HG02970 (cell line): ENCODE results near the gene GRIN3B.

ENCODE experiments used
- ATAC-seq: cut with Tn5 transposase; IDR thresholded peaks from one replicate; pipeline ENCODE4 v1.9.1; 2021; ENCODE audit warnings: mild to moderate bottlenecking, moderate library complexity, moderate number of reproducible peaks; ENCODE audit not compliant: unreplicated experiment, low FRiP score

GRIN3B gene

DNA sequence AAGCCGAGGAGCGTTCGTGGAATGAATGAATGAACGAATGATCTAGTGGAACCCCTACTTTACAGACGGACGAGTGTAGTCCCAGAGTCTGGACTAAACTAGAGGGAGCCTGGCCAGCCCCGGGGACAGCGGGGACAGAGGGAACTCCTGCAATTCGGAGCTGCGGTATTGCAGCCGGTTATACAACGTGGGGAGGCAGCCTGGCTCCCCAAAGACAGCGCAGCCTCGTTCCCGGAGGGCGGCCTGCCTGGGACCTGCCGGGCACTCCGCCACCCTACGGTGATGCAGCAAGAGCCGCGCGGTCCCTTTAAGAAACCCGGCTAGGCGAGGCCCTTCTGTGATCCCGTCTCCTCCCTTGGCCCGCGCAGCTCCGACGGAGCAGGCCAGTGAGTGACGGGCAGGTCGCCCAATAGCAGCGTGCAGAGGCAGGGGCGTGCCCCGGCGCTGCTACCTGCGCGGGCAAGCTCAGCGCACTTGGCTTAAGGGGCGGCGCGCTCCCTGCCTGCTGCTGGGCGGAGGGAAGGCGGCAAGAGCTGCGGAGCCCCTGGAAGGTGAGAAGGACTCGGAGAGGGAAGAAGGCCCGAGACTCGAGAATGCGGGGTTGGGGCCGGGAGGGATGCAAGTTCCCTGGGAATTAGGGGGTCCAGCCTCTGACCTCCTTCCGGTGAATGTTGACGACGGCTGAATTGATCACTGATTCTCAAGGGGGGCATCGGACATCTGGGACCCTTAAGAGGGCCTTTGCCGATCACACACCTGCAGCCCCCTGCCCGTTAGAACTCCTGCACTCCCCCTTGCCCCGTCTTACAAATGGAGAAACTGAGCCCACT, 39.6 kb downstream of the GRIN3B start, which contains the start of gene ABCA7:
TSS of gene ABCA7 (plus strand) at position 462 of the 830 bp plus-strand sequence. CDS start 1,255 bp downstream, outside the sequence.
- ATAC-seq, result peak; percentile 75

DNA sequence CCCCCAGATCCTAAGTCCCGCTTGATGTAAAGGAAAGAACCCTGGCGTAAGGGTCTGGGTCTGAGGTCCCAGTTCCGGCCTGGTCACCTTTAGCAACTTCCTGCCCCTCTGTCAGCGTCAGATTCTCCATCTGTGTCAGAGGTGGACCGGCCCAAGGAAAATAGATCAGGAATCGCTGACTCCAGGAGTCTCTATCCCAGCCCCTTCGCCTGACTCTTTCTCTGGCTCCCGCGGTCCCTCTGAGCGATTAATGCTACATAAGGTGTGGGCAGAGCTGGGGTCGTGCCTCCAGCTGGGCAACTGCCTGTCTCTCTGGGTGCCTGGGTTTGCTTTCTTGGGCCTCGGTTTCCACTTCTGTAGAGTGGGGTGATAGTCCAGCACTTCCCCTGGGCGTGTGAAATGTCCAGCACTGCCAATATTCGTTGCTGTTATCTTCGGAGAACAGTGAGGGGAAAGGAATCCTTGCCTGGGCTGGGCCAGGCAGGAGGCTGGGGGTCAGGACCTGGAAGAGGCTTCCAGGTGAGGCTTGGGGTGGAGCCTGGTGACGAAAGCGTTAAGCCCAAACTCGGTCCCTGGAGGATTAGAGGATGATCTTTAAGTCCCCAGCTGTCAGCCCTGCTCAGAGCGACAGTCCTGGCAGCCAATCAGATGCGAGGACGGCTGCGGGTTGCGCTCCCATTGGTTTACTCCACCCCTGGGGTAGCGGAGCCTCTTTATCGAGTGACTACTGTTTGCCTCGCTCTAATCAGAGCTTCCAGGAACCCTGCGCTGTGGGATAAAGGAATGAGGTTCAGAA, 40.5 kb downstream of the GRIN3B start:
- ATAC-seq, result peak; percentile 36

DNA sequence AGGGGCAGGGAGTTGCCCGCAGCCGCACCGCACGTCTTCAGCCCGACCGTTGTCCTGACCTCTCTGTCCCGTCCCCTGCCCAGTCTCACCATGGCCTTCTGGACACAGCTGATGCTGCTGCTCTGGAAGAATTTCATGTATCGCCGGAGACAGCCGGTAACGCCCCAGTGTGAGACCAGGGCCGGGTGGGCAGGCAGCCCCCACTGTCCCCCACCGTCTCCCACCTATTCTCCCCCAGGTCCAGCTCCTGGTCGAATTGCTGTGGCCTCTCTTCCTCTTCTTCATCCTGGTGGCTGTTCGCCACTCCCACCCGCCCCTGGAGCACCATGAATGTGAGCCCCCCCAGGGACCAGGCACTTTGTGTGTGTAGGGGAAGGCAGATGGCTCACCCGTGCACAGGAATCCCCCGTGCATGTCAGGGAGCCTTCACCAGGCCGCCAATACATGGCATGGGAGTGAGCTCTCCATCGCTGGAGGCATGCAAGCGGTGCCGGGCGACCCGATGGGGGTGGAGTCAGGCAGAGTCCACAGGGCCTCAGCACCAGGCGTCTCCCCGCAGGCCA, 41.1 kb downstream of the GRIN3B start:
- no peak for ATAC-seq

DNA sequence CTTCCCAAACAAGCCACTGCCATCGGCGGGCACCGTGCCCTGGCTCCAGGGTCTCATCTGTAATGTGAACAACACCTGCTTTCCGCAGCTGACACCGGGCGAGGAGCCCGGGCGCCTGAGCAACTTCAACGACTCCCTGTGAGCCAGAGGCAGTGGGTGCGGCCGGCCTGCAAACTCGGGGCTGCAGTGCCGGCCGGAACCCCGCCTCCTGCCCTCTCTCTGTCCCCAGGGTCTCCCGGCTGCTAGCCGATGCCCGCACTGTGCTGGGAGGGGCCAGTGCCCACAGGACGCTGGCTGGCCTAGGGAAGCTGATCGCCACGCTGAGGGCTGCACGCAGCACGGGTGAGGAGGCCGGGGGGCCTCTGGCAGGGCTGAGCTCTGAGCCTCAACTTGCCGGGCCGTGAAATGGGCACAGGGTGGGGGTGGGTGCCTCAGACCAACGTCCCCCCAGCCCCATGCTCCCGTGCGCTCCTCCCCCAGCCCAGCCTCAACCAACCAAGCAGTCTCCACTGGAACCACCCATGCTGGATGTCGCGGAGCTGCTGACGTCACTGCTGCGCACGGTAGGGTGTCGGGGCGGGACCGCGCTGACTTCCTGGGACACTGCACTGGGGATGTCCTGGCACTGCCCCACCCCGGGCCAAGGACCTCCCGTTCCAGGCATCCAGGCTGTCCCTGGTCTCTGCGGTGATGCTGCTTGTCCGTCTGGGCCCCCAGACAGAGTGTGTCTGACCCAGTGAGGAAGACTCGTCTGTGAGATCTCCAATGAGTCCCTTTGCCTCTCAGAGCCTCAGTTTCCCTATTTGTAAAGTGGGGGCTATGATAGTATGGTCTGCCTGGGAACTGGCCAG, 41.8 kb downstream of the GRIN3B start:
- no peak for ATAC-seq

DNA sequence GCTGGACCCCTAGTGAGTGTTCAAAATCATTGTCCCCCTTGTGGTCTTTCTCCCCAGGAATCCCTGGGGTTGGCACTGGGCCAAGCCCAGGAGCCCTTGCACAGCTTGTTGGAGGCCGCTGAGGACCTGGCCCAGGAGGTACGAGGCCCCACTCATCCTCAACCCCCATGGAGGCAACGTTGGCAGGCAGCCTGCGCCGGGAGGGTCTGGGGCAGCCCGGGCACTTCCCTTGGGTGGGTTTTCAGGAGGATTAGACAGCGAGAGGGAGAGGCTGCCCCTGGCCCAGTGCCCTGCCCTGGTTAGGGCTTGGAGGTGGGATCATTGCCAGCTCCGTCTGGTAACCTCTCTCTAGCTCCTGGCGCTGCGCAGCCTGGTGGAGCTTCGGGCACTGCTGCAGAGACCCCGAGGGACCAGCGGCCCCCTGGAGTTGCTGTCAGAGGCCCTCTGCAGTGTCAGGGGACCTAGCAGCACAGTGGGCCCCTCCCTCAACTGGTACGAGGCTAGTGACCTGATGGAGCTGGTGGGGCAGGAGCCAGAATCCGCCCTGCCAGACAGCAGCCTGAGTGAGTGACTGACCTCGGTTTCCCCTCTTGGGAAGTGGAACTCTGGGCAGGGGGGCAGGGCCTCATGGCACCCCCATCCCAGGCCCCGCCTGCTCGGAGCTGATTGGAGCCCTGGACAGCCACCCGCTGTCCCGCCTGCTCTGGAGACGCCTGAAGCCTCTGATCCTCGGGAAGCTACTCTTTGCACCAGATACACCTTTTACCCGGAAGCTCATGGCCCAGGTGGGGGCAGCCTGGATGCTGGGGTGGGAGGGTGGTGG, 42.7 kb downstream of the GRIN3B start:
- ATAC-seq, result no peak

DNA sequence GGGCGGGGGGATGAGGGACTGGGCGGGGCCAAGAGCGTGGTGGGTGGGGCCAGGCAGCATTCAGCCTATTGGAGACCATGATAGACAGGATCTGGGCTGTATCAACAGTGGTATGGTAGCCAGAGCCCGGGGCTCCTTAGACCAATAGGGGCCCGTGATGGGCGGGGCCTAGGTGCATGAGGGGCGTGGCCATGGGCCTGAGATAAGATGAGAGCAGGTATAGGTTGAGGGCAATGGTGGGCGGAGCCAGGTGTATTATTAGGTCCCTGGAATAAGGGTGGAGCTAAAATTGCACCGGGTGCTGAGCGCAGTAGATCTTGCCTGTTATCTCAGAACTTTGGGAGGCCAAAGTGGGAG, 45.0 kb downstream of the GRIN3B start:
- no peak for ATAC-seq

DNA sequence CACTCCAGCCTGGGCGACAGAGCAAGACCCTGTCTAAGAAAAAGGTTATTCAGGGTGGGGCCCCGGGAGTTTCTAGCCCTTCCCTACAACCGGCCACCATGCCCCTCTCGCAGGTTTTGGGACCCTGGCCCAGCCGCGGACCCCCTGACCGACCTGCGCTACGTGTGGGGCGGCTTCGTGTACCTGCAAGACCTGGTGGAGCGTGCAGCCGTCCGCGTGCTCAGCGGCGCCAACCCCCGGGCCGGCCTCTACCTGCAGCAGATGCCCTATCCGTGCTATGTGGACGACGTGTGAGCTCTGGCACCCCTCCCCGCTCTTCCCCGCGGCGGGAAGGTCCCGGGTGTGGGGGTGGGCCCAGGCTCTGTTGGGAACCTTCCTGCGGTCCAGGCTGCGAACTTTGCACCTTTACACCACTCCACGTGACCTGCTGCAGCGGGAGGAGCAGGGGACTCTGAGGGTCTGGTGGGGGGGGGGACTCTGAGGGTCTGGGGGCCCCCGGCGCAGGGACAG, 46.0 kb downstream of the GRIN3B start:
- ATAC-seq, result no peak

DNA sequence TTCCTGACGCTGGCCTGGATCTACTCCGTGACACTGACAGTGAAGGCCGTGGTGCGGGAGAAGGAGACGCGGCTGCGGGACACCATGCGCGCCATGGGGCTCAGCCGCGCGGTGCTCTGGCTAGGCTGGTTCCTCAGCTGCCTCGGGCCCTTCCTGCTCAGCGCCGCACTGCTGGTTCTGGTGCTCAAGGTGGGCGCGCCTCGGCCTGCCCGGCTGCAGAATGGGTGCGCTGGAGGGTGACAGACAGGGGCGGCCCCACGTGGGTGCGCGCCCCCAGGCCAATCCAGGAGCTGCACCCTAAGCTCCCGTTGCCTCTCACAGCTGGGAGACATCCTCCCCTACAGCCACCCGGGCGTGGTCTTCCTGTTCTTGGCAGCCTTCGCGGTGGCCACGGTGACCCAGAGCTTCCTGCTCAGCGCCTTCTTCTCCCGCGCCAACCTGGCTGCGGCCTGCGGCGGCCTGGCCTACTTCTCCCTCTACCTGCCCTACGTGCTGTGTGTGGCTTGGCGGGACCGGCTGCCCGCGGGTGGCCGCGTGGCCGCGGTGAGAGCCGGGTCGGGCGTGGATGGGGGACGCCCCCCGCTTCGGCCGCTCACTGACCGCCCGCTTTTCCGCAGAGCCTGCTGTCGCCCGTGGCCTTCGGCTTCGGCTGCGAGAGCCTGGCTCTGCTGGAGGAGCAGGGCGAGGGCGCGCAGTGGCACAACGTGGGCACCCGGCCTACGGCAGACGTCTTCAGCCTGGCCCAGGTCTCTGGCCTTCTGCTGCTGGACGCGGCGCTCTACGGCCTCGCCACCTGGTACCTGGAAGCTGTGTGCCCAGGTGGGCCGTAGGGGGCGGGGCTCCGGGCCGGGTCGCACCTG, 46.8 kb downstream of the GRIN3B start:
- ATAC-seq, result no peak

DNA sequence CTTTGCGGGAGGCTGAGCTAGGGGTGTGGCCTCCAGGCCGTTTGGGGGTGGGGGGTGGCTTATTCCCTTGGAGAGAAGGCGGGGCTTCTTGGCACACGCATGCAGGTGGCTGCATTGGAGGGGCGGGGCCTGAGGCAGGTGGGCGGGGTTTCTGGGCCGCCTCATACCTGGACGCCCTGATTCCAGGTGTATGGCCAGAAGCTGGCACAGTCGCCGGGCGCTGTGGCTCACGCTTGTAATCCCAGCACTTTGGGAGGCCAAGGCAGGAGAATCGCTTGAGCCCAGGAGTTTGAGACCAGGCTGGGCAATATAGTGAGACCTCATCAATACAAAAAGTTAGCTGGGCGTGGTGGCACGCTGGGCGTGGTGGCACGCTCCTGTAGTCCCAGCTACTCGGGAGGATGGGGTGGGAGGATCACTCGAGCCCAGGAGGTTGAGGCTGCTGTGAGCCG, 47.5 kb downstream of the GRIN3B start:
- ATAC-seq, result no peak

DNA sequence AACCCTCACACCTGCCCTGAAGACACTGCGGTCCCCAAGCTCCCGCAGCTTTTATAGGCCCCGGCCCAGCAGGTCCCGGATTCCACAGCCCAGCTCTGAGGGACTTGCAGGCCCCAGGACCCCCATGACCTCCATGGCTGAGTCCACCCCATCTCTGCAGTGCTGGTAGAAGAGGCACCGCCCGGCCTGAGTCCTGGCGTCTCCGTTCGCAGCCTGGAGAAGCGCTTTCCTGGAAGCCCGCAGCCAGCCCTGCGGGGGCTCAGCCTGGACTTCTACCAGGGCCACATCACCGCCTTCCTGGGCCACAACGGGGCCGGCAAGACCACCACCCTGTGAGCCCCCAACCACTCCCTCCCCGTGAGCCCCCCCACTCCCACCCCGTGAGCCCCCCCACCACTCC, 48.9 kb downstream of the GRIN3B start:
- ATAC-seq, result no peak

DNA sequence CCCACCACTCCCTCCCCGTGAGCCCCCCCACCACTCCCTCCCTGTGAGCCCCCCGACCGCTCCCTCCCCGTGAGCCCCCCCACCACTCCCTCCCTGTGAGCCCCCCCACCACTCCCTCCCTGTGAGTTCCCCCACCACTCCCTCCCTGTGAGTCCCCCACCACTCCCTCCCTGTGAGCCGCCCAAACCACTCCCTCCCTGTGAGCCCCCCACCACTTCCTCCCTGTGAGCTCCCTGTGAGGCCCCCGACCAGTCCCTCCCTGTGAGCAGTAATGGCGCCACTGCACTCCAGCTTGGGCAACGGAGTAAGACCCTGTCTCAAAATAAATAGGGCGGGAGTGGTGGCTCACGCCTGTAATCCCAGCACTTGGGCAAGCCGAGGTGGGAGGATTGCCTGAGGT, 49.6 kb downstream of the GRIN3B start:
- ATAC-seq, result no peak

DNA sequence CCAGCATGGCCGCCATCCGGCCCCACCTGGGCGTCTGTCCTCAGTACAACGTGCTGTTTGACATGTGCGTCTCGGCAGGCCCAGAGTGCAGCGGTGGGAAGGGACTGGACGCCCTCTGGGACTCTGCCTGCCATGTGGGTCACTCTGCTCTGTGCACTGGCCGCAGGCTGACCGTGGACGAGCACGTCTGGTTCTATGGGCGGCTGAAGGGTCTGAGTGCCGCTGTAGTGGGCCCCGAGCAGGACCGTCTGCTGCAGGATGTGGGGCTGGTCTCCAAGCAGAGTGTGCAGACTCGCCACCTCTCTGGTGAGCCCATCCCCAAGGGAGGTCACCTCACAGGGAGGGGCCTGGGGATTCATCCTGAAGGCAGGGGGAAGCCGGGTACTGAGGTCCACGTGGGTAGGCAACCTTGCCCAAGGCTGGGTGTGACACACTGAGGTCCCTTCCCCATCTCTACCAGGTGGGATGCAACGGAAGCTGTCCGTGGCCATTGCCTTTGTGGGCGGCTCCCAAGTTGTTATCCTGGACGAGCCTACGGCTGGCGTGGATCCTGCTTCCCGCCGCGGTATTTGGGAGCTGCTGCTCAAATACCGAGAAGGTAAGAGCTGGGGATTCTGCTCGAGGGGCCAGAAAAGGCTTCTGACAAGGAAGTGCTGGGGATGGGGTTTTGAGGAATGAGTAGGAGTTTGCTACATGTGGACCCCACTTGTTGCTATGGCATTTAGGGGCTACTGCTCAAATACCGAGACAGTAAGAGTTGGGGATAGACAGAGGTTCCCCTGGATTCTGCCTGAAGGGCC, 51.0 kb downstream of the GRIN3B start:
- no peak for ATAC-seq

DNA sequence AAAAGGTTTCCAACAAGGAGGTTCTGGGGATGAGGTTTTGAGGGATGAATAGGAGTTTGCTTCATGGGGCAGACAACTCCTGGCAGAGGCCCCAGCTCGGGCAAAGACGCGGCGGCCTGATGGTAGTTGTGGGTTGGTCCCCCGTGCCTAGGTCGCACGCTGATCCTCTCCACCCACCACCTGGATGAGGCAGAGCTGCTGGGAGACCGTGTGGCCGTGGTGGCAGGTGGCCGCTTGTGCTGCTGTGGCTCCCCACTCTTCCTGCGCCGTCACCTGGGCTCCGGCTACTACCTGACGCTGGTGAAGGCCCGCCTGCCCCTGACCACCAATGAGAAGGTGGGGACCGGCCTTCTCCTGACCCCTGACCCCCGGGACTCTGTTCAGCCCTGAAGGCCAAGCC, 51.6 kb downstream of the GRIN3B start:
- ATAC-seq, result no peak

DNA sequence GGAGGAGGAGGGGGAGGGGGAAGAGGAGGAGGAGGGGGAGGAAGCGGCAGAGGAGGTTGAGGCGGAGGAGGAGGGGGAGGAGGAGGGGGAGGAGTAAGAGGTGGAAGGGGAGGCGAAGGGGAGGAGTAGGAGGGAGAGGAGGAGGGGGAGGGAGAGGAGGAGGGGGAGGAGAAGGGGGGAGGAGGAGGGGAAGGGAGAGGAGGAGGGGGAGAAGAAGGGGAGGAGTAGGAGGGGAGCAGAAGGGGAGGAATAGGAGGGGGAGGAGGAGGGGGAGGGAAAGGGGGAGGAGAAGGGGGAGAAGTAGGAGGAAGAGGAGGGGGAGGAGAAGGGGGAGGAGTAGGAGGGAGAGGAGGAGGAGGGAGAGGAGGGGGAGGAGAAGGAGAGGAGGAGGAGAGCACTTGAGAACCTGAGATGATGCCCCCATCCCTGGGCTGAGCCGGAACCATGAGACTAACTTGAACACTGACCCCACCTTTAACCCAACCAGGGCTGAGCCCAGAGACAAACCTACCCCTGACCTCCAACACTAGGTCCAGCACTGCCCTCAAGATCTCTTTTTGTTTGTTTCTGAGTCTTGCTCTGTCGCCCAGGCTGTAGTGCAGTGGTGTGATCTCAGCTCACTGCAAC, 52.2 kb downstream of the GRIN3B start:
- ATAC-seq, result no peak

DNA sequence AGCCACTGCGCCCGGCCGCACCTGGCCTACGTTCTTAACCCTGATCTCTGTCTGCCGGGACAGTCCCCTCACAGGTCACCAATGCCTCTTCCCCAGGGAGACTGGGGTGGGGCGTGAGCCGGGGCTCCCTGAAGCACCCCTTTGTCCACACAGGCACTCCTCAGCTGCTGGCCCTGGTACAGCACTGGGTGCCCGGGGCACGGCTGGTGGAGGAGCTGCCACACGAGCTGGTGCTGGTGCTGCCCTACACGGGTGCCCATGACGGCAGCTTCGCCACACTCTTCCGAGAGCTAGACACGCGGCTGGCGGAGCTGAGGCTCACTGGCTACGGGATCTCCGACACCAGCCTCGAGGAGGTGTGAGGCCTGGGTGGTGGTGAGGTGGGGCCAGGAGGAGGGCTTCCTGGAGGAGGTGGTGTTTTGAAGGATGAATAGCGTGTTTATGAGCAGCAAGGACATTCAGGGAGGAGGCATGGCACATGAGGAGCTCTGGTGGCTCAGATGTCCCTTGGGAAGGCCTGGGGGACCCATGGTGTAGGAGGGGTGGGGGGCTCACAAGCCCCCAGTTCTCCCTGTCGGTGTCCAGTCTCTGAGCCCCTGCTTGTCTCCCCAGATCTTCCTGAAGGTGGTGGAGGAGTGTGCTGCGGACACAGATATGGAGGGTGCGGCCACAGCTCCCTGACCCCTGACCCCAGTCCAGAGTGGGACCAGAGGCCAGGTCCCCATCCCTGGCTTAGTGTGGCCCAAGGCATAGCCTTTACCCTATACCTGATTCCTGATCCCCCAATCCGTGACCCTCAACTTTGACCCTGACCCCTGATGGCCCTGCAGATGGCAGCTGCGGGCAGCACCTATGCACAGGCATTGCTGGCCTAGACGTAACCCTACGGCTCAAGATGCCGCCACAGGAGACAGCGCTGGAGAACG, 53.2 kb downstream of the GRIN3B start:
- ATAC-seq, result no peak
